GM12878 (cell line): ENCODE measurements around the gene EFCAB11. TPM values are rescaled to one million over a fixed set of nuclear protein-coding genes. Genes with fewer than 3 reads are reported as not detected.

Experiments used
- BACH1 ChIP-seq: fragments of 450-650 bp; IDR thresholded peaks from 2 replicates; pipeline ENCODE4 v1.6.1; 2017; ENCODE audit warnings: mild to moderate bottlenecking, borderline replicate concordance
- MTA3 ChIP-seq: IDR thresholded peaks from 2 replicates; pipeline ENCODE4 v1.6.1; 2012; ENCODE audit warnings: low read length, inconsistent platforms, borderline replicate concordance
- NR2C1 ChIP-seq: fragments of 450-650 bp; IDR thresholded peaks from 2 replicates; pipeline ENCODE4 v1.6.1; 2017; ENCODE audit warnings: antibody characterized with exemption, mild to moderate bottlenecking, moderate library complexity
- RBBP5 ChIP-seq: fragments of 200-600 bp; sonication (generic); conservative IDR thresholded peaks from 2 replicates; pipeline ENCODE4 v1.6.1; 2016
- RELA ChIP-seq: fragments of 450-650 bp; IDR thresholded peaks from 2 replicates; pipeline ENCODE4 v1.8.0; 2014; ENCODE audit warnings: borderline replicate concordance; ENCODE audit not compliant: partially characterized antibody
- SREBF2 ChIP-seq: IDR thresholded peaks from 2 replicates; pipeline ENCODE4 v1.6.1; 2012; ENCODE audit warnings: mild to moderate bottlenecking, low read length
- ZNF622 ChIP-seq: fragments of 450-650 bp; IDR thresholded peaks from 2 replicates; pipeline ENCODE4 v1.6.1; 2017; ENCODE audit warnings: mild to moderate bottlenecking, inconsistent platforms
- polyA plus RNA-seq, 11 experiments: library from polyadenylated mRNA; depleted of rRNA in 4 of 11; unstranded in 6 of 11; stranded (reverse) in 5 of 11; fragments of >200 nt; fragmentation: Nextera tagmentation in 4 of 11; fragmentation: Illumina TruSeq in 1 of 11; extraction: Ambion mirVana in 4 of 11; extraction: Trizol in 1 of 11; gene quantifications; 1 replicate in 1 of 11; 2 replicates in 10 of 11; pipeline versions ENCODE4 v1.2.1 to v1.2.3, GENCODE V29; 2011 to 2016; ENCODE audit warnings: inconsistent platforms in 2 of 11, missing spikeins in 2 of 11, low read depth in 1 of 11
- total RNA-seq, 4 experiments: library from RNA; depleted of rRNA in 3 of 4; stranded (reverse); fragments of >200 nt in 3 of 4; fragmentation: Illumina TruSeq in 1 of 4; extraction: Trizol in 1 of 4; gene quantifications; 2 replicates each; pipeline versions ENCODE4 v1.2.1 to v1.2.3, GENCODE V29; 2013 to 2021
- TF ChIP-seq, protein P1 (sequence below): fragments of 450-650 bp; IDR thresholded peaks from 2 replicates; pipeline ENCODE4 v1.6.1; 2018; ENCODE audit warnings: mild to moderate bottlenecking, low read depth, moderate library complexity; ENCODE audit not compliant: partially characterized antibody
- TF ChIP-seq, protein P2 (sequence below): fragments of 450-650 bp; IDR thresholded peaks from 2 replicates; pipeline ENCODE4 v1.6.1; 2017; ENCODE audit warnings: antibody characterized with exemption, mild to moderate bottlenecking, moderate library complexity
- TF ChIP-seq, protein P3 (sequence below): fragments of 450-650 bp; IDR thresholded peaks from 2 replicates; pipeline ENCODE4 v1.6.1; 2017; ENCODE audit warnings: mild to moderate bottlenecking, moderate library complexity
- TF ChIP-seq, protein P4 (sequence below): IDR thresholded peaks from 2 replicates; pipeline ENCODE4 v1.6.1; 2012; ENCODE audit warnings: mild to moderate bottlenecking, low read depth, low read length
- TF ChIP-seq, protein P5 (sequence below): fragments of 450-650 bp; formaldehyde crosslinking; IDR thresholded peaks from 2 replicates; pipeline ENCODE4 v1.5.0; 2022; ENCODE audit warnings: mild to moderate bottlenecking, missing genetic modification characterization

EFCAB11 gene
- total and polyA plus RNA-seq, 10 of the 15 experiments (the other 5 are each of a cell fraction or from before 2014, with no cell fraction given) = 8.6 to 37.4 (median 18.0) TPM

DNA sequence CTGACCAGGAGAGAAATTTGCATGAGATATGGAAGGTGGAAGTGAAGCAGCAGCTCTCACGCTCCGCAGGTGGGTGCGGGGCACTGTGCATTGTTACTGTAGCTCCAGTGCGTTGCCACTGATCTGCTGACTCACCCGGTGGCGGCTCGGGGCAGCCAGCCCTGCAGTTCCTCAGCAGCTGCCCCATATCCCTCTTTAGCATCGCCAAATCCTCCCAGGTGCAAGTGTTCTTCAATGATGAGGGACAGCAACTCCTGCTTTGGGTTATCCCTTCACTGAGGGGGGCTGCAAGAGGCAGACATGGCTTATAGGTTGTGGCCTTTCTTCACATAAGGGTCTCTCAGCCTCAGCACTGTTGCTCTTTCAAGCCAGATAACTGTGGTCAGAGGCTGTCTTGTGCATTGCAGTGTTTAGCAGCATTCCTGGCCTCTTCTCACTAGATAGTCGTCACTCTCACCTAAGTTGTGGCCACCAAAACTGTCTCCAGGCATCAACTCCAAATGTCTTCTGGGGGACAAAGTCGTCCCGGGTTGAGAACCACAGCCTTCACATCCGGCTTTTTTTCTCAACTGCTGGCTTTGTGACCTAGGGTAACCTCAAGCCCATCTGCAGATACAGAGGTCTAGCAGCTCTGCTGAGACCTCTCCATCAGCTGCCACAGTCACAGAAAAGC lies 180.8 kb downstream of the EFCAB11 start (continued):
- TF ChIP-seq, protein P1, sequence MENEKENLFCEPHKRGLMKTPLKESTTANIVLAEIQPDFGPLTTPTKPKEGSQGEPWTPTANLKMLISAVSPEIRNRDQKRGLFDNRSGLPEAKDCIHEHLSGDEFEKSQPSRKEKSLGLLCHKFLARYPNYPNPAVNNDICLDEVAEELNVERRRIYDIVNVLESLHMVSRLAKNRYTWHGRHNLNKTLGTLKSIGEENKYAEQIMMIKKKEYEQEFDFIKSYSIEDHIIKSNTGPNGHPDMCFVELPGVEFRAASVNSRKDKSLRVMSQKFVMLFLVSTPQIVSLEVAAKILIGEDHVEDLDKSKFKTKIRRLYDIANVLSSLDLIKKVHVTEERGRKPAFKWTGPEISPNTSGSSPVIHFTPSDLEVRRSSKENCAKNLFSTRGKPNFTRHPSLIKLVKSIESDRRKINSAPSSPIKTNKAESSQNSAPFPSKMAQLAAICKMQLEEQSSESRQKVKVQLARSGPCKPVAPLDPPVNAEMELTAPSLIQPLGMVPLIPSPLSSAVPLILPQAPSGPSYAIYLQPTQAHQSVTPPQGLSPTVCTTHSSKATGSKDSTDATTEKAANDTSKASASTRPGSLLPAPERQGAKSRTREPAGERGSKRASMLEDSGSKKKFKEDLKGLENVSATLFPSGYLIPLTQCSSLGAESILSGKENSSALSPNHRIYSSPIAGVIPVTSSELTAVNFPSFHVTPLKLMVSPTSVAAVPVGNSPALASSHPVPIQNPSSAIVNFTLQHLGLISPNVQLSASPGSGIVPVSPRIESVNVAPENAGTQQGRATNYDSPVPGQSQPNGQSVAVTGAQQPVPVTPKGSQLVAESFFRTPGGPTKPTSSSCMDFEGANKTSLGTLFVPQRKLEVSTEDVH = no peak
- TF ChIP-seq NR2C1 (no peak), MTA3 (no peak), ZNF622 (no peak), RELA (no peak), SREBF2 (no peak), RBBP5 (no peak), BACH1 (no peak; the same call in none of the 2 replicates)
- TF ChIP-seq, protein P2, sequence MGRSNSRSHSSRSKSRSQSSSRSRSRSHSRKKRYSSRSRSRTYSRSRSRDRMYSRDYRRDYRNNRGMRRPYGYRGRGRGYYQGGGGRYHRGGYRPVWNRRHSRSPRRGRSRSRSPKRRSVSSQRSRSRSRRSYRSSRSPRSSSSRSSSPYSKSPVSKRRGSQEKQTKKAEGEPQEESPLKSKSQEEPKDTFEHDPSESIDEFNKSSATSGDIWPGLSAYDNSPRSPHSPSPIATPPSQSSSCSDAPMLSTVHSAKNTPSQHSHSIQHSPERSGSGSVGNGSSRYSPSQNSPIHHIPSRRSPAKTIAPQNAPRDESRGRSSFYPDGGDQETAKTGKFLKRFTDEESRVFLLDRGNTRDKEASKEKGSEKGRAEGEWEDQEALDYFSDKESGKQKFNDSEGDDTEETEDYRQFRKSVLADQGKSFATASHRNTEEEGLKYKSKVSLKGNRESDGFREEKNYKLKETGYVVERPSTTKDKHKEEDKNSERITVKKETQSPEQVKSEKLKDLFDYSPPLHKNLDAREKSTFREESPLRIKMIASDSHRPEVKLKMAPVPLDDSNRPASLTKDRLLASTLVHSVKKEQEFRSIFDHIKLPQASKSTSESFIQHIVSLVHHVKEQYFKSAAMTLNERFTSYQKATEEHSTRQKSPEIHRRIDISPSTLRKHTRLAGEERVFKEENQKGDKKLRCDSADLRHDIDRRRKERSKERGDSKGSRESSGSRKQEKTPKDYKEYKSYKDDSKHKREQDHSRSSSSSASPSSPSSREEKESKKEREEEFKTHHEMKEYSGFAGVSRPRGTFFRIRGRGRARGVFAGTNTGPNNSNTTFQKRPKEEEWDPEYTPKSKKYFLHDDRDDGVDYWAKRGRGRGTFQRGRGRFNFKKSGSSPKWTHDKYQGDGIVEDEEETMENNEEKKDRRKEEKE = no peak
- TF ChIP-seq, protein P3, sequence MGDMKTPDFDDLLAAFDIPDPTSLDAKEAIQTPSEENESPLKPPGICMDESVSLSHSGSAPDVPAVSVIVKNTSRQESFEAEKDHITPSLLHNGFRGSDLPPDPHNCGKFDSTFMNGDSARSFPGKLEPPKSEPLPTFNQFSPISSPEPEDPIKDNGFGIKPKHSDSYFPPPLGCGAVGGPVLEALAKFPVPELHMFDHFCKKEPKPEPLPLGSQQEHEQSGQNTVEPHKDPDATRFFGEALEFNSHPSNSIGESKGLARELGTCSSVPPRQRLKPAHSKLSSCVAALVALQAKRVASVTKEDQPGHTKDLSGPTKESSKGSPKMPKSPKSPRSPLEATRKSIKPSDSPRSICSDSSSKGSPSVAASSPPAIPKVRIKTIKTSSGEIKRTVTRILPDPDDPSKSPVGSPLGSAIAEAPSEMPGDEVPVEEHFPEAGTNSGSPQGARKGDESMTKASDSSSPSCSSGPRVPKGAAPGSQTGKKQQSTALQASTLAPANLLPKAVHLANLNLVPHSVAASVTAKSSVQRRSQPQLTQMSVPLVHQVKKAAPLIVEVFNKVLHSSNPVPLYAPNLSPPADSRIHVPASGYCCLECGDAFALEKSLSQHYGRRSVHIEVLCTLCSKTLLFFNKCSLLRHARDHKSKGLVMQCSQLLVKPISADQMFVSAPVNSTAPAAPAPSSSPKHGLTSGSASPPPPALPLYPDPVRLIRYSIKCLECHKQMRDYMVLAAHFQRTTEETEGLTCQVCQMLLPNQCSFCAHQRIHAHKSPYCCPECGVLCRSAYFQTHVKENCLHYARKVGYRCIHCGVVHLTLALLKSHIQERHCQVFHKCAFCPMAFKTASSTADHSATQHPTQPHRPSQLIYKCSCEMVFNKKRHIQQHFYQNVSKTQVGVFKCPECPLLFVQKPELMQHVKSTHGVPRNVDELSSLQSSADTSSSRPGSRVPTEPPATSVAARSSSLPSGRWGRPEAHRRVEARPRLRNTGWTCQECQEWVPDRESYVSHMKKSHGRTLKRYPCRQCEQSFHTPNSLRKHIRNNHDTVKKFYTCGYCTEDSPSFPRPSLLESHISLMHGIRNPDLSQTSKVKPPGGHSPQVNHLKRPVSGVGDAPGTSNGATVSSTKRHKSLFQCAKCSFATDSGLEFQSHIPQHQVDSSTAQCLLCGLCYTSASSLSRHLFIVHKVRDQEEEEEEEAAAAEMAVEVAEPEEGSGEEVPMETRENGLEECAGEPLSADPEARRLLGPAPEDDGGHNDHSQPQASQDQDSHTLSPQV = no peak
- TF ChIP-seq, protein P4, sequence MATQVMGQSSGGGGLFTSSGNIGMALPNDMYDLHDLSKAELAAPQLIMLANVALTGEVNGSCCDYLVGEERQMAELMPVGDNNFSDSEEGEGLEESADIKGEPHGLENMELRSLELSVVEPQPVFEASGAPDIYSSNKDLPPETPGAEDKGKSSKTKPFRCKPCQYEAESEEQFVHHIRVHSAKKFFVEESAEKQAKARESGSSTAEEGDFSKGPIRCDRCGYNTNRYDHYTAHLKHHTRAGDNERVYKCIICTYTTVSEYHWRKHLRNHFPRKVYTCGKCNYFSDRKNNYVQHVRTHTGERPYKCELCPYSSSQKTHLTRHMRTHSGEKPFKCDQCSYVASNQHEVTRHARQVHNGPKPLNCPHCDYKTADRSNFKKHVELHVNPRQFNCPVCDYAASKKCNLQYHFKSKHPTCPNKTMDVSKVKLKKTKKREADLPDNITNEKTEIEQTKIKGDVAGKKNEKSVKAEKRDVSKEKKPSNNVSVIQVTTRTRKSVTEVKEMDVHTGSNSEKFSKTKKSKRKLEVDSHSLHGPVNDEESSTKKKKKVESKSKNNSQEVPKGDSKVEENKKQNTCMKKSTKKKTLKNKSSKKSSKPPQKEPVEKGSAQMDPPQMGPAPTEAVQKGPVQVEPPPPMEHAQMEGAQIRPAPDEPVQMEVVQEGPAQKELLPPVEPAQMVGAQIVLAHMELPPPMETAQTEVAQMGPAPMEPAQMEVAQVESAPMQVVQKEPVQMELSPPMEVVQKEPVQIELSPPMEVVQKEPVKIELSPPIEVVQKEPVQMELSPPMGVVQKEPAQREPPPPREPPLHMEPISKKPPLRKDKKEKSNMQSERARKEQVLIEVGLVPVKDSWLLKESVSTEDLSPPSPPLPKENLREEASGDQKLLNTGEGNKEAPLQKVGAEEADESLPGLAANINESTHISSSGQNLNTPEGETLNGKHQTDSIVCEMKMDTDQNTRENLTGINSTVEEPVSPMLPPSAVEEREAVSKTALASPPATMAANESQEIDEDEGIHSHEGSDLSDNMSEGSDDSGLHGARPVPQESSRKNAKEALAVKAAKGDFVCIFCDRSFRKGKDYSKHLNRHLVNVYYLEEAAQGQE = no peak
- TF ChIP-seq, protein P5, sequence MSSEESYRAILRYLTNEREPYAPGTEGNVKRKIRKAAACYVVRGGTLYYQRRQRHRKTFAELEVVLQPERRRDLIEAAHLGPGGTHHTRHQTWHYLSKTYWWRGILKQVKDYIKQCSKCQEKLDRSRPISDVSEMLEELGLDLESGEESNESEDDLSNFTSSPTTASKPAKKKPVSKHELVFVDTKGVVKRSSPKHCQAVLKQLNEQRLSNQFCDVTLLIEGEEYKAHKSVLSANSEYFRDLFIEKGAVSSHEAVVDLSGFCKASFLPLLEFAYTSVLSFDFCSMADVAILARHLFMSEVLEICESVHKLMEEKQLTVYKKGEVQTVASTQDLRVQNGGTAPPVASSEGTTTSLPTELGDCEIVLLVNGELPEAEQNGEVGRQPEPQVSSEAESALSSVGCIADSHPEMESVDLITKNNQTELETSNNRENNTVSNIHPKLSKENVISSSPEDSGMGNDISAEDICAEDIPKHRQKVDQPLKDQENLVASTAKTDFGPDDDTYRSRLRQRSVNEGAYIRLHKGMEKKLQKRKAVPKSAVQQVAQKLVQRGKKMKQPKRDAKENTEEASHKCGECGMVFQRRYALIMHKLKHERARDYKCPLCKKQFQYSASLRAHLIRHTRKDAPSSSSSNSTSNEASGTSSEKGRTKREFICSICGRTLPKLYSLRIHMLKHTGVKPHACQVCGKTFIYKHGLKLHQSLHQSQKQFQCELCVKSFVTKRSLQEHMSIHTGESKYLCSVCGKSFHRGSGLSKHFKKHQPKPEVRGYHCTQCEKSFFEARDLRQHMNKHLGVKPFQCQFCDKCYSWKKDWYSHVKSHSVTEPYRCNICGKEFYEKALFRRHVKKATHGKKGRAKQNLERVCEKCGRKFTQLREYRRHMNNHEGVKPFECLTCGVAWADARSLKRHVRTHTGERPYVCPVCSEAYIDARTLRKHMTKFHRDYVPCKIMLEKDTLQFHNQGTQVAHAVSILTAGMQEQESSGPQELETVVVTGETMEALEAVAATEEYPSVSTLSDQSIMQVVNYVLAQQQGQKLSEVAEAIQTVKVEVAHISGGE (CRISPR knock-in tag) = no peak
